IPS DF 19.7 (cell line): Measurements from ENCODE around the gene SLCO6A1.

ENCODE experiments used
- DNase-seq: peaks from one replicate; pipeline ENCODE4 v3.0.0-alpha.2; 2013; ENCODE audit warnings: low read depth, low spot score

The SLCO6A1 gene

GRCh38 chr5:102453716-102454115, 45.1 kb downstream of the SLCO6A1 start:
- no peak for DNase-seq

GRCh38 chr5:102451082-102451481, 47.7 kb downstream of the SLCO6A1 start:
- DNase-seq = no peak

- peak; percentile 25 for DNase-seq
Measured at GRCh38 chr5:102450313-102450990, 48.3 kb downstream of the SLCO6A1 start.

- DNase-seq = no peak
Measured at GRCh38 chr5:102433473-102433872, 65.3 kb downstream of the SLCO6A1 start.

GRCh38 chr5:102421647-102422046, 77.2 kb downstream of the SLCO6A1 start:
- DNase-seq = no peak

GRCh38 chr5:102418531-102418930, 80.3 kb downstream of the SLCO6A1 start:
- DNase-seq = no peak

GRCh38 chr5:102414448-102414847, 84.4 kb downstream of the SLCO6A1 start:
- no peak for DNase-seq

GRCh38 chr5:102388235-102388634, 110.6 kb downstream of the SLCO6A1 start:
- DNase-seq = no peak

GRCh38 chr5:102385365-102385764, 113.4 kb downstream of the SLCO6A1 start:
- no peak for DNase-seq

GRCh38 chr5:102380174-102380573, 118.6 kb downstream of the SLCO6A1 start:
- DNase-seq = no peak

GRCh38 chr5:102375876-102376275, 122.9 kb downstream of the SLCO6A1 start:
- DNase-seq = no peak

- DNase-seq = no peak
Measured at GRCh38 chr5:102375272-102375671, 123.5 kb downstream of the SLCO6A1 start.

- DNase-seq = no peak
Measured at GRCh38 chr5:102368392-102368791, 130.4 kb downstream of the SLCO6A1 start.

GRCh38 chr5:102341681-102342288, 157.0 kb downstream of the SLCO6A1 start:
- no peak for DNase-seq

- no peak for DNase-seq
Measured at GRCh38 chr5:102324714-102325113, 174.1 kb downstream of the SLCO6A1 start.
